K562 (cell line): Measurements from ENCODE around the gene SDK1. TPM values are rescaled to one million over a fixed set of nuclear protein-coding genes. Genes with fewer than 3 reads are reported as not detected.

Experiments
- ATAC-seq: fragments of 200-7000 bp; cut with Tn5 transposase; 3 replicates; pipeline ENCODE4 v1.9.1; 2020; ENCODE audit warnings: moderate library complexity
- BruUV-seq: library from RNA; stranded (reverse); fragments of 400-500 nt; replicated peaks from 2 replicates; lab custom pipeline; 2021; lab: Mats Ljungman, UMichigan
- CTCF ChIA-PET: fragments of 300-600 bp; formaldehyde crosslinking; extraction: SDS; loops from one replicate; lab custom pipeline; 2021; ENCODE audit warnings: low intra/inter-chr PET ratio; lab: Yijun Ruan, JAX
- POLR2A ChIA-PET: fragments of 300-600, 350-650 bp; sonication (Branson Sonifier 250); formaldehyde crosslinking; extraction: SDS; loops from one replicate; lab custom pipeline; 2021; ENCODE audit warnings: antibody characterized with exemption, inconsistent platforms; lab: Yijun Ruan, JAX
- DNase-seq, 4 experiments: peaks; one replicate each; pipeline versions ENCODE4 v3.0.0 to v3.0.0-alpha.2; 2011 to 2018; ENCODE audit warnings: low spot score in 3 of 4, mixed read lengths in 3 of 4; ENCODE audit errors: extremely low read depth in 1 of 4
- FAIRE-seq: peaks from 2 replicates; lab custom pipeline; 2011; peaks lifted over from hg19 to GRCh38; lab: Jason Lieb, UNC
- H2AFZ ChIP-seq: 2 replicates; pipeline ENCODE4 v1.6.0; 2011; ENCODE audit warnings: low read depth, low read length, control low read depth, inconsistent platforms
- H3K27ac ChIP-seq: fragments of 200-600 bp; 3 replicates; pipeline ENCODE4 v1.8.0; 2011; ENCODE audit warnings: low read depth, mild to moderate bottlenecking, control low read depth, inconsistent platforms, low read length, moderate library complexity, mixed read lengths; ENCODE audit errors: extremely low read depth
- H3K27me3 ChIP-seq, 2 experiments: fragments of 300-600 bp in 1 of 2; 2 replicates in 1 of 2; 3 replicates in 1 of 2; pipeline versions ENCODE4 v1.6.0 to v1.8.0; 2011; ENCODE audit warnings: inconsistent platforms in 2 of 2, low read length in 2 of 2, mild to moderate bottlenecking in 1 of 2, mixed read lengths in 1 of 2, moderate library complexity in 1 of 2; ENCODE audit not compliant: control insufficient read depth in 2 of 2, insufficient read depth in 2 of 2
- H3K36me3 ChIP-seq: fragments of 300-600 bp; 3 replicates; pipeline ENCODE4 v1.8.0; 2011; ENCODE audit warnings: mild to moderate bottlenecking, low read length, inconsistent platforms; ENCODE audit not compliant: control insufficient read depth, insufficient read depth
- H3K4me1 ChIP-seq, 2 experiments: fragments of 200-600 bp in 1 of 2; replicated peaks in 1 of 2; 2 replicates in 1 of 2; 3 replicates in 1 of 2; pipeline versions ENCODE4 v1.5.1 to v1.8.0; 2011; ENCODE audit warnings: inconsistent platforms in 2 of 2, low read length in 2 of 2, mild to moderate bottlenecking in 1 of 2, mixed read lengths in 1 of 2, moderate library complexity in 1 of 2; ENCODE audit not compliant: control insufficient read depth in 2 of 2, insufficient read depth in 2 of 2
- H3K4me2 ChIP-seq: 2 replicates; pipeline ENCODE4 v1.6.1; 2011; ENCODE audit warnings: low read length, control low read depth, inconsistent platforms, mixed read lengths; ENCODE audit not compliant: insufficient read depth
- H3K4me3 ChIP-seq: fragments of 200-600 bp; sonication (generic), shearing (Covaris generic); 2 replicates; pipeline ENCODE4 v1.5.1; 2016; ENCODE audit warnings: control low read depth, inconsistent platforms
- H3K79me2 ChIP-seq: fragments of 200-600 bp; 3 replicates; pipeline ENCODE4 v1.8.0; 2011; ENCODE audit warnings: low read length, inconsistent platforms; ENCODE audit not compliant: control insufficient read depth, insufficient read depth
- H3K9ac ChIP-seq, 2 experiments: 2 replicates each; pipeline versions ENCODE4 v1.6.0 to v1.6.1; 2011; ENCODE audit warnings: low read depth in 2 of 2, low read length in 2 of 2, control low read depth in 1 of 2, inconsistent platforms in 1 of 2, mild to moderate bottlenecking in 1 of 2, mixed read lengths in 1 of 2; ENCODE audit not compliant: insufficient read depth in 1 of 2
- H3K9me1 ChIP-seq: one replicate; pipeline ENCODE4 v1.6.0; 2011; ENCODE audit warnings: inconsistent platforms, mild to moderate bottlenecking, low read length, moderate library complexity; ENCODE audit not compliant: control insufficient read depth, insufficient read depth
- H3K9me3 ChIP-seq: replicated peaks from 2 replicates; pipeline ENCODE4 v1.5.1; 2011; ENCODE audit warnings: low read depth, low read length, inconsistent platforms; ENCODE audit not compliant: control insufficient read depth, insufficient read depth
- H4K20me1 ChIP-seq: replicated peaks from 2 replicates; pipeline ENCODE4 v1.6.1; 2011; ENCODE audit warnings: low read length, inconsistent platforms, mixed read lengths; ENCODE audit not compliant: control insufficient read depth, insufficient read depth
- ARID1B ChIP-seq: fragments of 450-650 bp; IDR thresholded peaks from 2 replicates; pipeline ENCODE4 v1.6.1; 2016; ENCODE audit warnings: antibody characterized with exemption, mild to moderate bottlenecking, inconsistent platforms
- BRD4 ChIP-seq: fragments of 200-600 bp; sonication (generic); IDR thresholded peaks from 2 replicates; pipeline ENCODE4 v1.6.1; 2017; ENCODE audit warnings: inconsistent platforms
- MTF1 ChIP-seq: fragments of 250-450 bp; sonication (Bioruptor Pico); IDR thresholded peaks from 2 replicates; pipeline ENCODE4 v1.9.0; 2021; ENCODE audit warnings: moderate library complexity, mild to moderate bottlenecking, inconsistent platforms, borderline replicate concordance
- NCOA6 ChIP-seq: fragments of 450-650 bp; IDR thresholded peaks from 2 replicates; pipeline ENCODE4 v1.6.1; 2017; ENCODE audit warnings: mild to moderate bottlenecking
- RAD21 ChIP-seq, 2 experiments: fragments of 250-450 bp in 1 of 2; fragments of 450-650 bp in 1 of 2; sonication (Bioruptor Pico) in 1 of 2; formaldehyde crosslinking in 1 of 2; IDR thresholded peaks in 1 of 2; conservative IDR thresholded peaks in 1 of 2; 2 replicates each; pipeline versions ENCODE4 v1.4.0 to v1.8.0; 2020 to 2022; ENCODE audit warnings: mild to moderate bottlenecking in 2 of 2, moderate library complexity in 1 of 2
- TSHZ1 ChIP-seq: fragments of 250-450 bp; sonication (Bioruptor Pico); IDR thresholded peaks from 2 replicates; pipeline ENCODE4 v1.4.0; 2020; ENCODE audit warnings: mild to moderate bottlenecking, moderate library complexity
- ZNF253 ChIP-seq: fragments of 250-450 bp; sonication (Bioruptor Pico); conservative IDR thresholded peaks from 2 replicates; pipeline ENCODE4 v1.6.1; 2021; ENCODE audit warnings: mild to moderate bottlenecking
- WGBS: fragments of 100-300 bp; shearing (Covaris generic); methylation state at CpG from one replicate; pipeline ENCODE4 v1.1.6; 2016; ENCODE audit warnings: low coverage, mixed read lengths; ENCODE audit not compliant: insufficient coverage; ENCODE audit errors: missing lambda C conversion rate; 5-methylcytosine and 5-hydroxymethylcytosine counted together
- in situ Hi-C: fragments of 300-500 bp; cut with MboI; formaldehyde crosslinking; loops from 4 replicates; pipeline ENCODE4 v1.15.0; 2018; ENCODE audit warnings: inconsistent platforms, mixed read lengths
- intact Hi-C: fragments of 100-400 bp; cut with micrococcal nuclease; formaldehyde crosslinking; loops from 2 replicates; pipeline ENCODE4 v1.14.2; 2022
- polyA plus RNA-seq, 8 experiments: library from polyadenylated mRNA; depleted of rRNA in 4 of 8; stranded (reverse) in 5 of 8; unstranded in 3 of 8; fragments of >200 nt; fragmentation: Nextera tagmentation in 2 of 8; fragmentation: Illumina TruSeq in 1 of 8; extraction: Ambion mirVana in 2 of 8; extraction: Trizol in 1 of 8; gene quantifications; 2 replicates each; pipeline versions ENCODE4 v1.2.1 to v1.2.3, GENCODE V29; 2011 to 2014; ENCODE audit warnings: inconsistent platforms in 1 of 8, missing spikeins in 1 of 8
- total RNA-seq, 7 experiments: library from RNA; depleted of rRNA in 6 of 7; stranded (reverse); fragments of >200 nt in 6 of 7; fragmentation: Illumina TruSeq in 2 of 7; extraction: Trizol in 2 of 7; gene quantifications; 2 replicates each; pipeline versions ENCODE4 v1.2.1 to v1.2.3, GENCODE V29; 2011 to 2021; ENCODE audit warnings: low replicate concordance in 1 of 7

Gene SDK1
- total and polyA plus RNA-seq, 9 of the 15 experiments (the other 6 are each of a cell fraction or from before 2014, with no cell fraction given): 0.16 TPM; not detected in 8

GRCh38 chr7:4179688-4180380 is 878.8 kb downstream of the SDK1 start:
- H3K9me1 ChIP-seq: no peaks in the 10 kb centered on the region
- no peak overlapping the region for H2AFZ ChIP-seq
- no peak overlapping the region for H3K9ac ChIP-seq
- FAIRE-seq (no peak), ATAC-seq (no peak), DNase-seq (no peak)
- in situ Hi-C loops: no loop called here
- no peak overlapping the region for H3K4me3 ChIP-seq
- H3K4me2 ChIP-seq: no peak overlapping the region
- WGBS: 2% methylated on average over 24 of the region's 24 CpGs
- ChIA-PET POLR2A (interaction anchor here (0.6 kb wide), 1 partner anchor 81 kb away, joined by 3 read pairs; no protein-coding TSS in a partner anchor), CTCF (no interaction called here)
- no peak overlapping the region for H3K27ac ChIP-seq
- no peaks in the 10 kb centered on the region for H3K79me2 ChIP-seq
- no peaks in the 10 kb centered on the region for H3K36me3 ChIP-seq
- intact Hi-C loops: no loop called here
- no peak for TF ChIP-seq BRD4
- TF ChIP-seq NCOA6: no peak
- H4K20me1 ChIP-seq: no peaks in the 10 kb centered on the region; the same call in 1 of the 2 replicates
- peaks cover 2 to 58% of the 10 kb centered on the region in 2 experiments; a peak in 2 of 5 replicates for H3K27me3 ChIP-seq
- BruUV-seq: no TSS peak
- H3K4me1 ChIP-seq: no peaks in the 10 kb centered on the region
- no peaks in the 10 kb centered on the region for H3K9me3 ChIP-seq

- H3K27me3 ChIP-seq: peaks cover 0 to 48% of the 10 kb centered on the region in 2 experiments; a peak in 2 of 5 replicates
- POLR2A ChIA-PET: no interaction called here
- no peak overlapping the region for H3K9ac ChIP-seq
- H3K27ac ChIP-seq: no peak overlapping the region
- intact Hi-C loops (no loop called here), in situ Hi-C loops (no loop called here)
- no peak overlapping the region for H3K4me3 ChIP-seq
- H3K36me3 ChIP-seq: no peaks in the 10 kb centered on the region
- no peaks in the 10 kb centered on the region for H3K4me1 ChIP-seq
- H4K20me1 ChIP-seq: no peaks in the 10 kb centered on the region
- no peak for ATAC-seq
- no peak overlapping the region for H3K4me2 ChIP-seq
- H2AFZ ChIP-seq: no peak overlapping the region
- DNase-seq: no peak
- H3K9me1 ChIP-seq: no peaks in the 10 kb centered on the region
- no peak for FAIRE-seq
- H3K9me3 ChIP-seq: no peaks in the 10 kb centered on the region
- no TSS peak for BruUV-seq
- WGBS: 0% methylated on average over 5 of the region's 7 CpGs
- H3K79me2 ChIP-seq: no peaks in the 10 kb centered on the region
- CTCF ChIA-PET: no interaction called here
- TF ChIP-seq ZNF253 (CRISPR knock-in tag) (no peak), MTF1 (CRISPR knock-in tag) (no peak), TSHZ1 (CRISPR knock-in tag) (no peak), RAD21 (CRISPR knock-in tag; conservative IDR thresholded peaks at IDR 0.05 in 1 of 2, IDR thresholded peaks at IDR 0.05 in 1 of 2) (no peak), ARID1B (no peak)
Measured at GRCh38 chr7:4181446-4181845, 880.4 kb downstream of the SDK1 start.
